ENCODE results near the gene IGSF21.

IGSF21 gene

GRCh38 chr1:18110968-18111367, 3.4 kb downstream of the IGSF21 start:
- Histone ChIP-seq H3K36me3 (ENCODE audit: control insufficient read depth in 1 of 2, insufficient read depth in 2 of 2, low read length in 2 of 2) (no peaks in the 10 kb centered on the region), H4K12ac (ENCODE audit: low read depth, low read length) (no peak overlapping the region), H3K27ac (ENCODE audit: low read depth, low read length) (no peak overlapping the region), H3K79me2 (ENCODE audit: control insufficient read depth, insufficient read depth, low read length, poor library complexity) (no peaks in the 10 kb centered on the region), H3K4me1 (ENCODE audit: control insufficient read depth in 1 of 2, insufficient read depth in 2 of 2, low read length in 2 of 2) (peaks cover 0 to 6% of the 10 kb centered on the region in 2 experiments), H2AFZ (ENCODE audit: insufficient read depth, low read length, poor library complexity) (no peak overlapping the region), H3K18ac (ENCODE audit: low read length) (no peak overlapping the region), H3K4ac (ENCODE audit: low read depth, low read length) (no peak overlapping the region), H3K4me3 (ENCODE audit: low read depth, low read length) (no peak overlapping the region), H3K9me3 (ENCODE audit: insufficient read depth, low read depth, low read length) (peaks cover 4% of the 10 kb centered on the region), H2AK5ac (ENCODE audit: low read length) (no peak overlapping the region), H2BK12ac (ENCODE audit: low read length) (no peak overlapping the region), H3K23ac (ENCODE audit: low read length) (no peak overlapping the region), H2BK120ac (ENCODE audit: insufficient read depth, low read length, poor library complexity) (no peak overlapping the region), H4K8ac (ENCODE audit: low read depth, low read length) (no peak overlapping the region), H3K14ac (ENCODE audit: low read length) (no peak overlapping the region), H3K9ac (ENCODE audit: low read length) (no peak overlapping the region), H3K79me1 (ENCODE audit: low read length) (no peaks in the 10 kb centered on the region), H4K91ac (ENCODE audit: low read depth, low read length) (no peak overlapping the region), H3K27me3 (ENCODE audit: insufficient read depth, low read length) (peaks cover 51% of the 10 kb centered on the region), H2BK5ac (ENCODE audit: low read depth, low read length, poor library complexity) (no peak overlapping the region), H3K4me2 (ENCODE audit: low read length) (no peak overlapping the region)
- no CpG with 5 or more reads among the region's 30 CpGs for WGBS (ENCODE audit: extremely low coverage, insufficient coverage, insufficient read length)
- DNase-seq = no peak

- Histone ChIP-seq H3K4me2 (ENCODE audit: low read length) (no peak overlapping the region), H3K4me3 (ENCODE audit: low read depth, low read length) (no peak overlapping the region), H3K4me1 (ENCODE audit: control insufficient read depth in 1 of 2, insufficient read depth in 2 of 2, low read length in 2 of 2) (peaks cover 0 to 6% of the 10 kb centered on the region in 2 experiments), H2BK120ac (ENCODE audit: insufficient read depth, low read length, poor library complexity) (no peak overlapping the region), H3K18ac (ENCODE audit: low read length) (no peak overlapping the region), H3K27ac (ENCODE audit: low read depth, low read length) (no peak overlapping the region), H3K27me3 (ENCODE audit: insufficient read depth, low read length) (peaks cover 44% of the 10 kb centered on the region), H4K8ac (ENCODE audit: low read depth, low read length) (no peak overlapping the region), H4K12ac (ENCODE audit: low read depth, low read length) (no peak overlapping the region), H2BK5ac (ENCODE audit: low read depth, low read length, poor library complexity) (no peak overlapping the region), H3K9me3 (ENCODE audit: insufficient read depth, low read depth, low read length) (peaks cover 4% of the 10 kb centered on the region), H3K79me1 (ENCODE audit: low read length) (no peaks in the 10 kb centered on the region), H3K14ac (ENCODE audit: low read length) (no peak overlapping the region), H2AFZ (ENCODE audit: insufficient read depth, low read length, poor library complexity) (no peak overlapping the region), H3K9ac (ENCODE audit: low read length) (no peak overlapping the region), H3K23ac (ENCODE audit: low read length) (no peak overlapping the region), H3K36me3 (ENCODE audit: control insufficient read depth in 1 of 2, insufficient read depth in 2 of 2, low read length in 2 of 2) (no peaks in the 10 kb centered on the region), H3K79me2 (ENCODE audit: control insufficient read depth, insufficient read depth, low read length, poor library complexity) (no peaks in the 10 kb centered on the region), H2BK12ac (ENCODE audit: low read length) (no peak overlapping the region), H3K4ac (ENCODE audit: low read depth, low read length) (no peak overlapping the region), H2AK5ac (ENCODE audit: low read length) (no peak overlapping the region), H4K91ac (ENCODE audit: low read depth, low read length) (no peak overlapping the region)
- WGBS (ENCODE audit: extremely low coverage, insufficient coverage, insufficient read length) = no CpG with 5 or more reads among the region's 12 CpGs
- no peak for DNase-seq
These were observed 4.2 kb downstream of the IGSF21 start for GRCh38 chr1:18111605-18112297.

- Histone ChIP-seq H4K91ac (ENCODE audit: low read depth, low read length) (no peak overlapping the region), H2AK5ac (ENCODE audit: low read length) (no peak overlapping the region), H3K9me3 (ENCODE audit: insufficient read depth, low read depth, low read length) (peaks cover 4% of the 10 kb centered on the region), H3K79me2 (ENCODE audit: control insufficient read depth, insufficient read depth, low read length, poor library complexity) (no peaks in the 10 kb centered on the region), H3K4me1 (ENCODE audit: control insufficient read depth in 1 of 2, insufficient read depth in 2 of 2, low read length in 2 of 2) (peaks cover 0 to 6% of the 10 kb centered on the region in 2 experiments), H3K18ac (ENCODE audit: low read length) (no peak overlapping the region), H3K9ac (ENCODE audit: low read length) (no peak overlapping the region), H4K8ac (ENCODE audit: low read depth, low read length) (no peak overlapping the region), H4K12ac (ENCODE audit: low read depth, low read length) (no peak overlapping the region), H2AFZ (ENCODE audit: insufficient read depth, low read length, poor library complexity) (no peak overlapping the region), H3K4me2 (ENCODE audit: low read length) (no peak overlapping the region), H3K27me3 (ENCODE audit: insufficient read depth, low read length) (peaks cover 37% of the 10 kb centered on the region), H2BK120ac (ENCODE audit: insufficient read depth, low read length, poor library complexity) (no peak overlapping the region), H3K4ac (ENCODE audit: low read depth, low read length) (no peak overlapping the region), H3K4me3 (ENCODE audit: low read depth, low read length) (no peak overlapping the region), H2BK5ac (ENCODE audit: low read depth, low read length, poor library complexity) (no peak overlapping the region), H2BK12ac (ENCODE audit: low read length) (no peak overlapping the region), H3K23ac (ENCODE audit: low read length) (no peak overlapping the region), H3K27ac (ENCODE audit: low read depth, low read length) (no peak overlapping the region), H3K79me1 (ENCODE audit: low read length) (no peaks in the 10 kb centered on the region), H3K36me3 (ENCODE audit: control insufficient read depth in 1 of 2, insufficient read depth in 2 of 2, low read length in 2 of 2) (no peaks in the 10 kb centered on the region), H3K14ac (ENCODE audit: low read length) (no peak overlapping the region)
- WGBS (ENCODE audit: extremely low coverage, insufficient coverage, insufficient read length) = no CpG with 5 or more reads among the region's 3 CpGs
- DNase-seq = no peak
These were observed 5.0 kb downstream of the IGSF21 start for GRCh38 chr1:18112611-18113010.

- Histone ChIP-seq H2BK120ac (ENCODE audit: insufficient read depth, low read length, poor library complexity) (no peak overlapping the region), H3K36me3 (ENCODE audit: control insufficient read depth in 1 of 2, insufficient read depth in 2 of 2, low read length in 2 of 2) (no peaks in the 10 kb centered on the region), H3K18ac (ENCODE audit: low read length) (no peak overlapping the region), H3K79me2 (ENCODE audit: control insufficient read depth, insufficient read depth, low read length, poor library complexity) (no peaks in the 10 kb centered on the region), H3K27me3 (ENCODE audit: insufficient read depth, low read length) (peaks cover 16% of the 10 kb centered on the region), H3K9ac (ENCODE audit: low read length) (no peak overlapping the region), H4K91ac (ENCODE audit: low read depth, low read length) (no peak overlapping the region), H4K8ac (ENCODE audit: low read depth, low read length) (no peak overlapping the region), H3K14ac (ENCODE audit: low read length) (no peak overlapping the region), H3K4me1 (ENCODE audit: control insufficient read depth in 1 of 2, insufficient read depth in 2 of 2, low read length in 2 of 2) (peaks cover 0 to 6% of the 10 kb centered on the region in 2 experiments), H2BK12ac (ENCODE audit: low read length) (no peak overlapping the region), H3K9me3 (ENCODE audit: insufficient read depth, low read depth, low read length) (no peaks in the 10 kb centered on the region), H3K4ac (ENCODE audit: low read depth, low read length) (no peak overlapping the region), H2AK5ac (ENCODE audit: low read length) (no peak overlapping the region), H3K23ac (ENCODE audit: low read length) (no peak overlapping the region), H3K4me2 (ENCODE audit: low read length) (no peak overlapping the region), H3K79me1 (ENCODE audit: low read length) (no peaks in the 10 kb centered on the region), H2AFZ (ENCODE audit: insufficient read depth, low read length, poor library complexity) (no peak overlapping the region), H4K12ac (ENCODE audit: low read depth, low read length) (no peak overlapping the region), H2BK5ac (ENCODE audit: low read depth, low read length, poor library complexity) (no peak overlapping the region), H3K27ac (ENCODE audit: low read depth, low read length) (no peak overlapping the region), H3K4me3 (ENCODE audit: low read depth, low read length) (no peak overlapping the region)
- DNase-seq = no peak
- no CpG with 5 or more reads among the region's 3 CpGs for WGBS (ENCODE audit: extremely low coverage, insufficient coverage, insufficient read length)
These were observed 7.3 kb downstream of the IGSF21 start for GRCh38 chr1:18114726-18115410.

Data from trophoblast cell (in vitro differentiated cells and primary cell).